SK-N-SH treated with all-trans-retinoic acid at 6 μM for 48 hours (cell line): ENCODE results near the gene LRRC15.
A peak's percentile ranks its signal among the peaks of the same experiment; 100 is the strongest.

Experiments
- ATAC-seq: fragments of 200-7000 bp; cut with Tn5 transposase; 3 replicates; pipeline ENCODE4 v1.9.1; 2020; ENCODE audit warnings: mild to moderate bottlenecking, moderate library complexity
- ARNTL ChIP-seq: fragments of 450-650 bp; formaldehyde crosslinking; IDR thresholded peaks from 2 replicates; pipeline ENCODE4 v1.5.0; 2020; ENCODE audit warnings: low read depth, mild to moderate bottlenecking, moderate library complexity, borderline replicate concordance
- BACH2 ChIP-seq: fragments of 250-450 bp; sonication (Bioruptor Pico); IDR thresholded peaks from 2 replicates; pipeline ENCODE4 v1.9.0; 2021; ENCODE audit warnings: mild to moderate bottlenecking, borderline replicate concordance
- CSDC2 ChIP-seq: fragments of 250-450 bp; sonication (Bioruptor Pico); IDR thresholded peaks from 2 replicates; pipeline ENCODE4 v1.5.0; 2020; ENCODE audit warnings: mild to moderate bottlenecking, moderate library complexity
- CSRNP3 ChIP-seq: fragments of 250-450 bp; sonication (Bioruptor Pico); IDR thresholded peaks from 2 replicates; pipeline ENCODE4 v1.5.1; 2021; ENCODE audit warnings: mild to moderate bottlenecking, moderate library complexity
- ESRRG ChIP-seq: fragments of 250-450 bp; sonication (Bioruptor Pico); IDR thresholded peaks from 2 replicates; pipeline ENCODE4 v1.6.1; 2021; ENCODE audit warnings: mild to moderate bottlenecking
- ISL1 ChIP-seq: fragments of 250-450 bp; sonication (Bioruptor Pico); IDR thresholded peaks from 2 replicates; pipeline ENCODE4 v2.1.2; 2022; ENCODE audit warnings: mild to moderate bottlenecking, moderate library complexity
- OSR1 ChIP-seq: fragments of 250-450 bp; sonication (Bioruptor Pico); IDR thresholded peaks from 2 replicates; pipeline ENCODE4 v1.8.0; 2022; ENCODE audit warnings: moderate library complexity, mild to moderate bottlenecking, inconsistent platforms
- POU6F1 ChIP-seq: fragments of 250-450 bp; sonication (Bioruptor Pico); IDR thresholded peaks from 2 replicates; pipeline ENCODE4 v1.8.0; 2021; ENCODE audit warnings: low read depth, mild to moderate bottlenecking, moderate library complexity, borderline replicate concordance
- PPARA ChIP-seq: fragments of 250-450 bp; sonication (Bioruptor Pico); IDR thresholded peaks from 2 replicates; pipeline ENCODE4 v1.5.0; 2020; ENCODE audit warnings: mild to moderate bottlenecking, borderline replicate concordance
- RARB ChIP-seq: fragments of 250-450 bp; sonication (Bioruptor Pico); IDR thresholded peaks from 2 replicates; pipeline ENCODE4 v1.8.0; 2021; ENCODE audit warnings: mild to moderate bottlenecking, moderate library complexity
- SNAI2 ChIP-seq: fragments of 250-450 bp; sonication (Bioruptor Pico); IDR thresholded peaks from 2 replicates; pipeline ENCODE4 v1.5.0; 2020; ENCODE audit warnings: mild to moderate bottlenecking, moderate library complexity
- TCF4 ChIP-seq: fragments of 250-450 bp; sonication (Bioruptor Pico); IDR thresholded peaks from 2 replicates; pipeline ENCODE4 v1.8.0; 2021; ENCODE audit warnings: mild to moderate bottlenecking, moderate library complexity, borderline replicate concordance
- TOX ChIP-seq: fragments of 250-450 bp; sonication (Bioruptor Pico); IDR thresholded peaks from 2 replicates; pipeline ENCODE4 v1.8.0; 2021; ENCODE audit warnings: mild to moderate bottlenecking, moderate library complexity, borderline replicate concordance
- ZFP30 ChIP-seq: fragments of 450-650 bp; formaldehyde crosslinking; IDR thresholded peaks from 2 replicates; pipeline ENCODE4 v1.5.0; 2022; ENCODE audit warnings: mild to moderate bottlenecking, moderate library complexity
- ZNF565 ChIP-seq: fragments of 450-650 bp; formaldehyde crosslinking; conservative IDR thresholded peaks from 2 replicates; pipeline ENCODE4 v1.5.0; 2020; ENCODE audit warnings: low read depth, mild to moderate bottlenecking, moderate library complexity
- TF ChIP-seq, protein P1 (sequence below): fragments of 250-450 bp; sonication (Bioruptor Pico); IDR thresholded peaks from 2 replicates; pipeline ENCODE4 v1.5.1; 2020; ENCODE audit warnings: low read depth, mild to moderate bottlenecking, moderate library complexity
- TF ChIP-seq, protein P2 (sequence below): fragments of 250-450 bp; sonication (Bioruptor Pico); IDR thresholded peaks from 2 replicates; pipeline ENCODE4 v1.5.0; 2020; ENCODE audit warnings: mild to moderate bottlenecking, moderate library complexity

The LRRC15 gene

GRCh38 chr3:194330579-194330978 is 39.0 kb downstream of the LRRC15 start:
- TF ChIP-seq ZFP30 (CRISPR knock-in tag) (no peak), ISL1 (no peak), RARB (CRISPR knock-in tag) (no peak), ARNTL (CRISPR knock-in tag) (no peak), OSR1 (CRISPR knock-in tag) (no peak), ZNF565 (CRISPR knock-in tag) (no peak), TOX (CRISPR knock-in tag) (no peak), ESRRG (no peak), POU6F1 (no peak), SNAI2 (CRISPR knock-in tag) (no peak), PPARA (CRISPR knock-in tag) (no peak)
- TF ChIP-seq, protein P1, sequence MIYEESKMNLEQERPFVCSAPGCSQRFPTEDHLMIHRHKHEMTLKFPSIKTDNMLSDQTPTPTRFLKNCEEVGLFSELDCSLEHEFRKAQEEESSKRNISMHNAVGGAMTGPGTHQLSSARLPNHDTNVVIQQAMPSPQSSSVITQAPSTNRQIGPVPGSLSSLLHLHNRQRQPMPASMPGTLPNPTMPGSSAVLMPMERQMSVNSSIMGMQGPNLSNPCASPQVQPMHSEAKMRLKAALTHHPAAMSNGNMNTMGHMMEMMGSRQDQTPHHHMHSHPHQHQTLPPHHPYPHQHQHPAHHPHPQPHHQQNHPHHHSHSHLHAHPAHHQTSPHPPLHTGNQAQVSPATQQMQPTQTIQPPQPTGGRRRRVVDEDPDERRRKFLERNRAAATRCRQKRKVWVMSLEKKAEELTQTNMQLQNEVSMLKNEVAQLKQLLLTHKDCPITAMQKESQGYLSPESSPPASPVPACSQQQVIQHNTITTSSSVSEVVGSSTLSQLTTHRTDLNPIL (CRISPR knock-in tag), result no peak
- TF ChIP-seq, protein P2, sequence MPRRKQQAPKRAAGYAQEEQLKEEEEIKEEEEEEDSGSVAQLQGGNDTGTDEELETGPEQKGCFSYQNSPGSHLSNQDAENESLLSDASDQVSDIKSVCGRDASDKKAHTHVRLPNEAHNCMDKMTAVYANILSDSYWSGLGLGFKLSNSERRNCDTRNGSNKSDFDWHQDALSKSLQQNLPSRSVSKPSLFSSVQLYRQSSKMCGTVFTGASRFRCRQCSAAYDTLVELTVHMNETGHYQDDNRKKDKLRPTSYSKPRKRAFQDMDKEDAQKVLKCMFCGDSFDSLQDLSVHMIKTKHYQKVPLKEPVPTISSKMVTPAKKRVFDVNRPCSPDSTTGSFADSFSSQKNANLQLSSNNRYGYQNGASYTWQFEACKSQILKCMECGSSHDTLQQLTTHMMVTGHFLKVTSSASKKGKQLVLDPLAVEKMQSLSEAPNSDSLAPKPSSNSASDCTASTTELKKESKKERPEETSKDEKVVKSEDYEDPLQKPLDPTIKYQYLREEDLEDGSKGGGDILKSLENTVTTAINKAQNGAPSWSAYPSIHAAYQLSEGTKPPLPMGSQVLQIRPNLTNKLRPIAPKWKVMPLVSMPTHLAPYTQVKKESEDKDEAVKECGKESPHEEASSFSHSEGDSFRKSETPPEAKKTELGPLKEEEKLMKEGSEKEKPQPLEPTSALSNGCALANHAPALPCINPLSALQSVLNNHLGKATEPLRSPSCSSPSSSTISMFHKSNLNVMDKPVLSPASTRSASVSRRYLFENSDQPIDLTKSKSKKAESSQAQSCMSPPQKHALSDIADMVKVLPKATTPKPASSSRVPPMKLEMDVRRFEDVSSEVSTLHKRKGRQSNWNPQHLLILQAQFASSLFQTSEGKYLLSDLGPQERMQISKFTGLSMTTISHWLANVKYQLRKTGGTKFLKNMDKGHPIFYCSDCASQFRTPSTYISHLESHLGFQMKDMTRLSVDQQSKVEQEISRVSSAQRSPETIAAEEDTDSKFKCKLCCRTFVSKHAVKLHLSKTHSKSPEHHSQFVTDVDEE (CRISPR knock-in tag), result no peak
- TF ChIP-seq, all 23 proteins: peak for 0

DNA sequence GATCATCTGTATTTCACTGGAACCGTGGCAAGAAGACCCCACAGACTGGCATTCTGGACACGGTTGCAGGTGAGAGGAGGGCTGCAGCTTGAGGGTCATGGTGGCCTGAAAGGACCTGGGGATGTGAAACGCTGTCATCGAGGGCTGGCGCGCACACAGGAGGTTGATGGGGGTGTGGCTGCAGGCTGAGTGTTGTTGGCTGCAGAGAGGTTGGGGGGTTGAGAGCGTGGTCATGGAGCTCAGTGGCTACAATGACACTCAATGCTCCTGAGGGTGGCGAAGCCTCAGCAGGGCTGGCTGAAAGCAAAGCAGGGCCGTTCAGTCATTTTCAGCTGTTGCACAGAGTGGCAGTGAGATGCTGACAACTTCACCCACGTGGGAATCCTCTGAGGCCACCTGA is 39.4 kb downstream of the LRRC15 start:
- TF ChIP-seq, protein P1 (CRISPR knock-in tag), result no peak
- TF ChIP-seq CSDC2 (CRISPR knock-in tag), result no peak
- TF ChIP-seq CSRNP3, result no peak
- no peak for TF ChIP-seq POU6F1
- no peak for TF ChIP-seq SNAI2 (CRISPR knock-in tag)
- no peak for TF ChIP-seq BACH2 (CRISPR knock-in tag)
- TF ChIP-seq OSR1 (CRISPR knock-in tag), result no peak
- TF ChIP-seq, protein P2 (CRISPR knock-in tag), result no peak
- TF ChIP-seq TCF4 (CRISPR knock-in tag), result no peak
- ATAC-seq, result no peak

More at GRCh38 chr3:194330579-194330978, 39.0 kb downstream of the LRRC15 start:
- peak; percentile 19; the same call in 1 of the 3 replicates for ATAC-seq
